Measurements from ENCODE around the gene IFITM2.
"Not testable (repeated sequence)": the region's sequence is repeated elsewhere in the genome, so short reads cannot be mapped to it uniquely, and the experiment has no call there.

The IFITM2 gene

GRCh38 chr11:349270-349954, 41.8 kb downstream of the IFITM2 start:
- DNase-seq, result not testable (repeated sequence)

- not testable (repeated sequence) for DNase-seq
Observed at GRCh38 chr11:350033-350722, 42.6 kb downstream of the IFITM2 start.

- no peak for DNase-seq
Observed at GRCh38 chr11:350723-351255, 43.2 kb downstream of the IFITM2 start.

GRCh38 chr11:351411-351810, 43.8 kb downstream of the IFITM2 start:
- DNase-seq, result no peak

- DNase-seq, result no peak
Observed at GRCh38 chr11:352456-353031, 44.9 kb downstream of the IFITM2 start.

- peak; percentile 65 for DNase-seq
Observed at GRCh38 chr11:353179-353873, 45.7 kb downstream of the IFITM2 start.

GRCh38 chr11:355581-356458, 48.2 kb downstream of the IFITM2 start:
- DNase-seq, result peak; percentile 98

- no peak for DNase-seq
Observed at GRCh38 chr11:356610-357009, 49.0 kb downstream of the IFITM2 start.

GRCh38 chr11:357582-357981, 50.0 kb downstream of the IFITM2 start:
- no peak for DNase-seq

- DNase-seq, result no peak
Observed at GRCh38 chr11:358129-358800, 50.6 kb downstream of the IFITM2 start.

Measured in fibroblast of skin of right quadriceps (primary cell).